ENCODE results near the gene PFN1. TPM values are rescaled to one million over a fixed set of nuclear protein-coding genes. Genes with fewer than 3 reads are reported as not detected.

Gene PFN1
- total and polyA plus RNA-seq, 2 of the 8 experiments (the other 6 are each of a cell fraction or from before 2014, with no cell fraction given): 1,355 to 1,949 TPM

DNA sequence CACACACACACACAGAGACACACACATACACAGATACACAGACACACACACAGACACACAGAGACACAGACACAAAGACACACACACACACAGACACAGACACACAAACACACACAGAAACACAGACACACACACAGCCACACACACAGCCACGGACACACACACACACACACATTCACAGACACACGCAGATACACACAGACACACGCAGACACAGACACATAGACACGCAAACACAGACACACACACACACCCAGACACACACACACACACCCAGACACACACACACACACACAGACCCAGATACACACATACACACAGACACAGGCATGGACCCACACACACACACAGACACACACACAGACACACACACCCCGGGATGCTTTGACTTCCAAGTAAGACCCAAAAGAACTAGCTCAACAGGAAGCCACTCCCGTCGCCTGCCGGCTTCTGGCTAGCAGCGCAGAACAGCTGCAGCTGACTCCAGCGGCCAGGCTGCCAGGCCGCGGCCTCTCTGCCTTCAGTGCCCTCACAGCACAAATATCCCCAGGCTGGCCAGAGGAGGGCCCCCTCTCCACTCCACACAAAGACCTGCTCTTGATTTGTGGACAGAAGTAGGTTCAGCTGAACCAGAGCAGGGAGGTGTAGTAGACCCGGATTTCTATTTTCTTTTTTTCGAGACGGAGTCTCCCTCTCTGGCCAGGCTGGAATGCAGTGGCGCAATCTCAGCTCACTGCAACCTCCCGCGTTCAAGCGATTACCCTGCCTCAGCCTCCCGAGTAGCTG is 39.4 kb downstream of the PFN1 start:
- FAIRE-seq (peak; percentile 69), DNase-seq (ENCODE audit: low read depth in 1 of 2, low spot score in 2 of 2) (peak; percentile 81 to 93)
- Histone ChIP-seq H3K23me2 (ENCODE audit: low read depth, low read length) (peaks cover 6% of the 10 kb centered on the region; the same call in 1 of the 2 replicates), H4K5ac (ENCODE audit: insufficient read length, low read depth, low read length) (no peak overlapping the region), H3K4me3 (ENCODE audit: extremely low read depth in 1 of 4, insufficient read depth in 2 of 4, low read depth in 3 of 4, low read length in 4 of 4) (no peak overlapping the region), H2BK20ac (ENCODE audit: low read length) (peak overlapping the region; percentile 66; the same call in 1 of the 2 replicates), H3K36me3 (ENCODE audit: control insufficient read depth in 2 of 4, insufficient read depth in 4 of 4, low read length in 3 of 4) (no peaks in the 10 kb centered on the region), H3K4me1 (replicated peaks in 1 of 4; ENCODE audit: control insufficient read depth in 3 of 4, insufficient read depth in 4 of 4, low read length in 3 of 4) (peaks cover 0 to 10% (median 4%) of the 10 kb centered on the region in 4 experiments; a peak in 5 of 7 replicates), H2BK12ac (ENCODE audit: low read depth, low read length) (peak overlapping the region; percentile 95), H4K20me1 (replicated peaks in 1 of 2; ENCODE audit: control insufficient read depth in 1 of 2, insufficient read depth in 2 of 2, low read length in 2 of 2) (peaks cover 0 to 3% of the 10 kb centered on the region in 2 experiments), H3K79me2 (ENCODE audit: control insufficient read depth in 1 of 2, insufficient read depth in 2 of 2, low read length in 2 of 2) (no peaks in the 10 kb centered on the region), H4K8ac (ENCODE audit: extremely low read depth, insufficient read depth, low read length) (peak overlapping the region; percentile 60; the same call in 1 of the 2 replicates), H2AK5ac (ENCODE audit: low read depth, low read length) (peak overlapping the region; percentile 84; the same call in 1 of the 2 replicates), H3K9me3 (ENCODE audit: insufficient read depth in 2 of 2, low read depth in 1 of 2, low read length in 1 of 2) (no peaks in the 10 kb centered on the region), H3K79me1 (ENCODE audit: low read depth, low read length) (no peaks in the 10 kb centered on the region), H3K9ac (replicated peaks in 1 of 4; ENCODE audit: extremely low read depth in 1 of 4, low read depth in 3 of 4, low read length in 3 of 4) (no peak overlapping the region), H3K14ac (ENCODE audit: insufficient read length) (no peak overlapping the region), H3K27ac (ENCODE audit: low read depth, low read length) (no peak overlapping the region), H3K18ac (ENCODE audit: extremely low read depth, low read length) (peak overlapping the region; percentile 38; the same call in 1 of the 2 replicates), H2BK5ac (ENCODE audit: low read depth, low read length) (peak overlapping the region; percentile 88; the same call in 1 of the 2 replicates), H2BK120ac (replicated peaks; ENCODE audit: low read depth, low read length) (peak overlapping the region; percentile 43), H3K4ac (replicated peaks; ENCODE audit: insufficient read length, low read depth, low read length) (no peak overlapping the region), H3K4me2 (ENCODE audit: insufficient read depth in 1 of 2, low read depth in 2 of 2, low read length in 2 of 2) (peak overlapping the region in 1 of 2 experiments; percentile 3; a peak in 1 of 4 replicates), H3K23ac (ENCODE audit: insufficient read length) (no peak overlapping the region), H3K27me3 (replicated peaks in 1 of 4; ENCODE audit: control insufficient read depth in 3 of 4, extremely low read depth in 1 of 4, insufficient read depth in 3 of 4, low read length in 3 of 4) (no peaks in the 10 kb centered on the region), H2BK15ac (ENCODE audit: low read length) (peak overlapping the region; percentile 92), H3K56ac (replicated peaks; ENCODE audit: insufficient read length, low read depth, low read length) (peak overlapping the region; percentile 75), H4K91ac (replicated peaks; ENCODE audit: insufficient read length, low read length) (peak overlapping the region; percentile 93), H2AFZ (ENCODE audit: low read length) (no peak overlapping the region)
- ChIA-PET CTCF (ENCODE audit: partially characterized antibody) (interaction anchor here (0.6 to 3.4 kb wide), 41 partner anchors 9 to 838 kb away, joined by 3 to 33 read pairs (median 4); partner anchors contain the start of genes C17orf107, CAMTA2, ENO3 and RNF167), POLR2A (ENCODE audit: partially characterized antibody) (interaction anchor here (0.7 to 4.4 kb wide), 19 partner anchors 9 to 200 kb away, joined by 3 to 23 read pairs (median 6); partner anchors contain the start of genes C17orf107, PFN1, RNF167 and SLC25A11)
- 40% methylated on average over 20 of the region's 20 CpGs; no CpG with 5 or more reads in 1 of the 2 experiments for WGBS, 2 experiments (ENCODE audit: extremely low coverage in 1 of 2, insufficient coverage in 1 of 2, insufficient read length in 1 of 2, insufficient replicate concordance in 2 of 2, low coverage in 1 of 2, low lambda C conversion rate in 2 of 2, missing lambda C conversion rate in 1 of 2)
- TF ChIP-seq BCL11A (IDR thresholded peaks at IDR 0.05; ENCODE audit: low read depth in 2 of 2, low read length in 2 of 2): no peak
- TF ChIP-seq ZNF274 (IDR thresholded peaks at IDR 0.05; ENCODE audit: borderline replicate concordance, extremely low read depth, low read length): no peak
- TF ChIP-seq GTF2F1 (IDR thresholded peaks at IDR 0.05; ENCODE audit: borderline replicate concordance, low read depth, low read length): no peak
- peak; percentile 40; the same call in 1 of the 2 replicates for TF ChIP-seq TAF1 (IDR thresholded peaks at IDR 0.05; ENCODE audit: low read depth, low read length)
- 0 out of 2 replicates have a peak, but pooled peaks have one; percentile 33 for TF ChIP-seq TCF12 (IDR thresholded peaks at IDR 0.05; ENCODE audit: low read depth, low read length)
- peak; percentile 79 to 88 for TF ChIP-seq RAD21 (IDR thresholded peaks at IDR 0.05 in 1 of 2, conservative IDR thresholded peaks at IDR 0.05 in 1 of 2; ENCODE audit: low read depth in 2 of 2, low read length in 2 of 2)
- TF ChIP-seq SP4 (IDR thresholded peaks at IDR 0.05; ENCODE audit: low read length): 0 out of 2 replicates have a peak, but pooled peaks have one; percentile 56
- TF ChIP-seq, protein P1, sequence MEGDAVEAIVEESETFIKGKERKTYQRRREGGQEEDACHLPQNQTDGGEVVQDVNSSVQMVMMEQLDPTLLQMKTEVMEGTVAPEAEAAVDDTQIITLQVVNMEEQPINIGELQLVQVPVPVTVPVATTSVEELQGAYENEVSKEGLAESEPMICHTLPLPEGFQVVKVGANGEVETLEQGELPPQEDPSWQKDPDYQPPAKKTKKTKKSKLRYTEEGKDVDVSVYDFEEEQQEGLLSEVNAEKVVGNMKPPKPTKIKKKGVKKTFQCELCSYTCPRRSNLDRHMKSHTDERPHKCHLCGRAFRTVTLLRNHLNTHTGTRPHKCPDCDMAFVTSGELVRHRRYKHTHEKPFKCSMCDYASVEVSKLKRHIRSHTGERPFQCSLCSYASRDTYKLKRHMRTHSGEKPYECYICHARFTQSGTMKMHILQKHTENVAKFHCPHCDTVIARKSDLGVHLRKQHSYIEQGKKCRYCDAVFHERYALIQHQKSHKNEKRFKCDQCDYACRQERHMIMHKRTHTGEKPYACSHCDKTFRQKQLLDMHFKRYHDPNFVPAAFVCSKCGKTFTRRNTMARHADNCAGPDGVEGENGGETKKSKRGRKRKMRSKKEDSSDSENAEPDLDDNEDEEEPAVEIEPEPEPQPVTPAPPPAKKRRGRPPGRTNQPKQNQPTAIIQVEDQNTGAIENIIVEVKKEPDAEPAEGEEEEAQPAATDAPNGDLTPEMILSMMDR (IDR thresholded peaks at IDR 0.05; ENCODE audit: control extremely low read depth in 1 of 3, insufficient read depth in 1 of 3, low read depth in 1 of 3, low read length in 3 of 3): peak; percentile 78 to 93 (median 89)

All from H1 (cell line).